Measurements from ENCODE around the gene EPHB1. TPM values are rescaled to one million over a fixed set of nuclear protein-coding genes. Genes with fewer than 3 reads are reported as not detected.

The EPHB1 gene
- total RNA-seq, 3 donors from 2014 or later: 1.8 to 5.9 (median 3.4) TPM

- H3K27ac ChIP-seq: no peak overlapping the region
- no peaks in the 10 kb centered on the region for H3K27me3 ChIP-seq
- no peaks in the 10 kb centered on the region for H3K4me1 ChIP-seq
- DNase-seq (ENCODE audit: low spot score in 2 of 2): no peak
- no peaks in the 10 kb centered on the region for H3K9me3 ChIP-seq
- no peak for TF ChIP-seq POLR2A (IDR thresholded peaks at IDR 0.05)
- no peak for TF ChIP-seq CTCF (IDR thresholded peaks at IDR 0.05)
- no peak for TF ChIP-seq POLR2AphosphoS5 (IDR thresholded peaks at IDR 0.05)
- H3K36me3 ChIP-seq: no peaks in the 10 kb centered on the region
- H3K4me3 ChIP-seq: no peak overlapping the region
- intact Hi-C loops (cut with DNase I; ENCODE audit: low total_unique reads): no loop called here
Measured at GRCh38 chr3:135051409-135051973, 256.4 kb downstream of the EPHB1 start.

- no peaks in the 10 kb centered on the region for H3K36me3 ChIP-seq
- no peaks in the 10 kb centered on the region for H3K4me1 ChIP-seq
- H3K27ac ChIP-seq: no peak overlapping the region
- H3K4me3 ChIP-seq: no peak overlapping the region
- no peaks in the 10 kb centered on the region for H3K27me3 ChIP-seq
- intact Hi-C loops (cut with DNase I; ENCODE audit: low total_unique reads): no loop called here
- H3K9me3 ChIP-seq: no peaks in the 10 kb centered on the region
- DNase-seq (ENCODE audit: low spot score in 2 of 2): no peak
- TF ChIP-seq CTCF (IDR thresholded peaks at IDR 0.05): no peak
- no peak for TF ChIP-seq POLR2AphosphoS5 (IDR thresholded peaks at IDR 0.05)
- TF ChIP-seq POLR2A (IDR thresholded peaks at IDR 0.05): no peak
Measured at GRCh38 chr3:135055449-135055848, 260.4 kb downstream of the EPHB1 start.

- no peaks in the 10 kb centered on the region for H3K9me3 ChIP-seq
- no peak overlapping the region for H3K27ac ChIP-seq
- TF ChIP-seq POLR2AphosphoS5 (IDR thresholded peaks at IDR 0.05) (no peak), POLR2A (IDR thresholded peaks at IDR 0.05) (no peak), CTCF (IDR thresholded peaks at IDR 0.05) (no peak)
- no peak for DNase-seq (ENCODE audit: low spot score in 2 of 2)
- no peak overlapping the region for H3K4me3 ChIP-seq
- H3K27me3 ChIP-seq: no peaks in the 10 kb centered on the region
- H3K4me1 ChIP-seq: no peaks in the 10 kb centered on the region
- no peaks in the 10 kb centered on the region for H3K36me3 ChIP-seq
- intact Hi-C loops (cut with DNase I; ENCODE audit: low total_unique reads): no loop called here
Measured at GRCh38 chr3:135056084-135056730, 261.1 kb downstream of the EPHB1 start.

GRCh38 chr3:135056733-135057310 is 261.8 kb downstream of the EPHB1 start:
- intact Hi-C loops (cut with DNase I; ENCODE audit: low total_unique reads): no loop called here
- no peak overlapping the region for H3K27ac ChIP-seq
- no peaks in the 10 kb centered on the region for H3K36me3 ChIP-seq
- no peaks in the 10 kb centered on the region for H3K4me1 ChIP-seq
- DNase-seq (ENCODE audit: low spot score in 2 of 2): no peak
- TF ChIP-seq CTCF (IDR thresholded peaks at IDR 0.05) (no peak), POLR2A (IDR thresholded peaks at IDR 0.05) (no peak), POLR2AphosphoS5 (IDR thresholded peaks at IDR 0.05) (no peak)
- no peaks in the 10 kb centered on the region for H3K9me3 ChIP-seq
- H3K4me3 ChIP-seq: no peak overlapping the region
- no peaks in the 10 kb centered on the region for H3K27me3 ChIP-seq

GRCh38 chr3:135057996-135058395 is 262.9 kb downstream of the EPHB1 start:
- H3K27ac ChIP-seq: no peak overlapping the region
- H3K27me3 ChIP-seq: no peaks in the 10 kb centered on the region
- intact Hi-C loops (cut with DNase I; ENCODE audit: low total_unique reads): no loop called here
- TF ChIP-seq POLR2A (IDR thresholded peaks at IDR 0.05) (no peak), CTCF (IDR thresholded peaks at IDR 0.05) (no peak), POLR2AphosphoS5 (IDR thresholded peaks at IDR 0.05) (no peak)
- H3K9me3 ChIP-seq: peaks cover 0 to 7% of the 10 kb centered on the region in 2 donors
- no peaks in the 10 kb centered on the region for H3K4me1 ChIP-seq
- no peak for DNase-seq (ENCODE audit: low spot score in 2 of 2)
- no peaks in the 10 kb centered on the region for H3K36me3 ChIP-seq
- H3K4me3 ChIP-seq: no peak overlapping the region
